Glutamatergic neuron (in vitro differentiated cells): Measurements from ENCODE around the gene EGR4. TPM values are rescaled to one million over a fixed set of nuclear protein-coding genes. Genes with fewer than 3 reads are reported as not detected.

ENCODE experiments used
- DNase-seq: peaks from one replicate; pipeline ENCODE4 v3.0.0; 2022
- H3K27ac Mint-ChIP-seq: one replicate; pipeline ENCODE4 v1.8.0; 2020; ENCODE audit warnings: mild to moderate bottlenecking, mixed read lengths, inconsistent platforms; ENCODE audit not compliant: unreplicated experiment
- H3K27me3 Mint-ChIP-seq: one replicate; pipeline ENCODE4 v1.8.0; 2020; ENCODE audit warnings: mild to moderate bottlenecking, moderate library complexity, mixed read lengths, inconsistent platforms; ENCODE audit not compliant: unreplicated experiment
- H3K36me3 Mint-ChIP-seq: one replicate; pipeline ENCODE4 v1.8.0; 2020; ENCODE audit warnings: mild to moderate bottlenecking, mixed read lengths, inconsistent platforms; ENCODE audit not compliant: unreplicated experiment
- H3K4me1 Mint-ChIP-seq: one replicate; pipeline ENCODE4 v1.8.0; 2020; ENCODE audit warnings: mild to moderate bottlenecking, low read depth, mixed read lengths, inconsistent platforms; ENCODE audit not compliant: unreplicated experiment
- H3K4me3 Mint-ChIP-seq: one replicate; pipeline ENCODE4 v1.8.0; 2020; ENCODE audit warnings: mild to moderate bottlenecking, mixed read lengths, inconsistent platforms; ENCODE audit not compliant: unreplicated experiment
- H3K9me3 Mint-ChIP-seq: one replicate; pipeline ENCODE4 v1.8.0; 2020; ENCODE audit warnings: mild to moderate bottlenecking, moderate library complexity, mixed read lengths, inconsistent platforms; ENCODE audit not compliant: unreplicated experiment
- CTCF ChIP-seq: fragments of 200-600 bp; sonication (generic); IDR thresholded peaks from one replicate; pipeline ENCODE4 v1.5.0; 2021; ENCODE audit not compliant: partially characterized antibody, unreplicated experiment
- total RNA-seq: library from RNA; stranded (reverse); fragmentation: NEBNext Ultra II Directional; extraction: Animal tissue kit (Norgen Biotek cat#: 25700); gene quantifications from one replicate; pipeline ENCODE4 v1.2.1, GENCODE V29; 2021; ENCODE audit not compliant: unreplicated experiment

EGR4 gene
- total RNA-seq, 1 donor from 2014 or later = not detected

- Mint-ChIP-seq H3K4me3 (no peak overlapping the region), H3K27me3 (no peaks in the 10 kb centered on the region), H3K36me3 (no peaks in the 10 kb centered on the region), H3K27ac (no peak overlapping the region), H3K4me1 (peaks cover 3% of the 10 kb centered on the region), H3K9me3 (peaks cover 3% of the 10 kb centered on the region)
- TF ChIP-seq CTCF = no peak
- DNase-seq = no peak
Measured at GRCh38 chr2:73253400-73253799, 39.9 kb downstream of the EGR4 start.

GRCh38 chr2:73252238-73253027 lies 40.9 kb downstream of the EGR4 start:
- no peak overlapping the region for H3K4me3 Mint-ChIP-seq
- H3K27ac Mint-ChIP-seq = no peak overlapping the region
- H3K9me3 Mint-ChIP-seq = peaks cover 3% of the 10 kb centered on the region
- no peak for DNase-seq
- no peak for TF ChIP-seq CTCF
- no peaks in the 10 kb centered on the region for H3K36me3 Mint-ChIP-seq
- H3K27me3 Mint-ChIP-seq = no peaks in the 10 kb centered on the region
- H3K4me1 Mint-ChIP-seq = peaks cover 3% of the 10 kb centered on the region

- Mint-ChIP-seq H3K36me3 (no peaks in the 10 kb centered on the region), H3K27ac (no peak overlapping the region), H3K9me3 (peaks cover 3% of the 10 kb centered on the region), H3K4me3 (no peak overlapping the region), H3K27me3 (no peaks in the 10 kb centered on the region), H3K4me1 (peaks cover 3% of the 10 kb centered on the region)
- DNase-seq = no peak
- TF ChIP-seq CTCF = no peak
Measured at GRCh38 chr2:73250872-73251846, 42.2 kb downstream of the EGR4 start.

GRCh38 chr2:73249636-73250035 lies 43.7 kb downstream of the EGR4 start:
- Mint-ChIP-seq H3K4me3 (no peak overlapping the region), H3K9me3 (peaks cover 3% of the 10 kb centered on the region), H3K36me3 (no peaks in the 10 kb centered on the region), H3K27me3 (no peaks in the 10 kb centered on the region), H3K27ac (no peak overlapping the region), H3K4me1 (no peaks in the 10 kb centered on the region)
- DNase-seq = no peak
- TF ChIP-seq CTCF = no peak
